ENCODE measurements around the gene ATG10. TPM values are rescaled to one million over a fixed set of nuclear protein-coding genes. Genes with fewer than 3 reads are reported as not detected.

ATG10 gene
- total RNA-seq, 1 experiment from 2014 or later: 7.6 TPM

DNA sequence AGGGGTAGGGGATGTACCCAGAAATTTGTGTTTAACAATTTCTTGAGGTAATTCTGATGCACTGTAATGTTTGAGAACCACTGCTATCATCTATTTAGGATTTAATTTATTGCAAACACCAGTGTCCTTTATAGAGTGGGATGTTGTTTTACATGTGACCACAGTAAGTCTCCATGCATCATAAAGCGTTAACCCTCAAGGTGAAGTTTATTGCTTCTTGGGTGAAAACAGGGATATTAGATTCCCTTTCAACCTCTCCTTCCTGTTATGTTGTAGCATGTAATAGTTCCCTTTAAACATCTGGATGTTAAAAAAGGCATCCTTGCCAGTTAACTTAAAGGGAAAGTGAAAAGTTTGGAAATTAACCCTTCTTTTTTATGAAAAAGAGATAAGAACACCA lies 35.8 kb upstream of the ATG10 start:
- Histone ChIP-seq H3K4ac (ENCODE audit: low read depth, low read length) (no peak overlapping the region), H4K20me1 (ENCODE audit: control insufficient read depth, insufficient read depth, insufficient read length) (no peaks in the 10 kb centered on the region), H2BK20ac (ENCODE audit: low read depth, low read length, poor library complexity, severe bottlenecking) (no peak overlapping the region), H3K4me2 (ENCODE audit: insufficient read depth, insufficient read length, low read length) (no peak overlapping the region), H3K27me3 (ENCODE audit: insufficient read depth, low read length) (no peaks in the 10 kb centered on the region), H3K79me1 (ENCODE audit: insufficient read depth, low read depth, low read length, poor library complexity, severe bottlenecking) (no peaks in the 10 kb centered on the region), H4K8ac (replicated peaks; ENCODE audit: insufficient read length, low read depth, low read length) (no peak overlapping the region), H4K91ac (ENCODE audit: insufficient read length, low read depth, low read length) (no peak overlapping the region), H3K79me2 (ENCODE audit: insufficient read depth, low read length) (no peaks in the 10 kb centered on the region), H3K27ac (ENCODE audit: insufficient read length, low read depth, low read length) (no peak overlapping the region), H2BK5ac (ENCODE audit: insufficient read length, low read length) (no peak overlapping the region), H2BK15ac (ENCODE audit: low read depth, low read length) (no peak overlapping the region), H3K18ac (ENCODE audit: insufficient read length, low read depth, low read length) (no peak overlapping the region), H3K14ac (ENCODE audit: insufficient read depth, low read length) (no peak overlapping the region), H2AFZ (ENCODE audit: low read length) (no peak overlapping the region), H2BK120ac (ENCODE audit: low read depth, low read length, poor library complexity, severe bottlenecking) (no peak overlapping the region), H2BK12ac (ENCODE audit: insufficient read length, low read depth, low read length) (no peak overlapping the region), H4K5ac (ENCODE audit: insufficient read length, low read depth, low read length) (no peak overlapping the region), H2AK5ac (ENCODE audit: insufficient read length, low read length) (no peak overlapping the region), H3K56ac (ENCODE audit: insufficient read length, low read depth, low read length) (no peak overlapping the region), H3K9me3 (ENCODE audit: control insufficient read depth, low read depth, low read length) (no peaks in the 10 kb centered on the region), H3T11ph (ENCODE audit: low read length) (no peak overlapping the region), H3K23ac (ENCODE audit: insufficient read length, low read depth, low read length) (no peak overlapping the region), H3K4me1 (ENCODE audit: insufficient read depth, low read length) (no peaks in the 10 kb centered on the region), H3K23me2 (ENCODE audit: insufficient read length, low read depth, low read length, poor library complexity, severe bottlenecking) (no peaks in the 10 kb centered on the region), H3K9ac (ENCODE audit: extremely low read depth, insufficient read length, low read length) (no peak overlapping the region)
- Mint-ChIP-seq H3K4me1 (peaks cover 6% of the 10 kb centered on the region in 2 experiments; a peak in 2 of 4 replicates), H3K36me3 (ENCODE audit: insufficient read depth in 1 of 3, low read depth in 3 of 3) (peaks cover 3 to 4% (median 3%) of the 10 kb centered on the region in 3 experiments; a peak in 6 of 7 replicates), H3K4me3 (no peak overlapping the region), H3K9me3 (peaks cover 10 to 15% of the 10 kb centered on the region in 2 experiments), H3K27ac (no peak overlapping the region), H3K27me3 (ENCODE audit: low read depth) (peaks cover 2% of the 10 kb centered on the region; the same call in 1 of the 2 replicates)
- TF ChIP-seq, protein P1, sequence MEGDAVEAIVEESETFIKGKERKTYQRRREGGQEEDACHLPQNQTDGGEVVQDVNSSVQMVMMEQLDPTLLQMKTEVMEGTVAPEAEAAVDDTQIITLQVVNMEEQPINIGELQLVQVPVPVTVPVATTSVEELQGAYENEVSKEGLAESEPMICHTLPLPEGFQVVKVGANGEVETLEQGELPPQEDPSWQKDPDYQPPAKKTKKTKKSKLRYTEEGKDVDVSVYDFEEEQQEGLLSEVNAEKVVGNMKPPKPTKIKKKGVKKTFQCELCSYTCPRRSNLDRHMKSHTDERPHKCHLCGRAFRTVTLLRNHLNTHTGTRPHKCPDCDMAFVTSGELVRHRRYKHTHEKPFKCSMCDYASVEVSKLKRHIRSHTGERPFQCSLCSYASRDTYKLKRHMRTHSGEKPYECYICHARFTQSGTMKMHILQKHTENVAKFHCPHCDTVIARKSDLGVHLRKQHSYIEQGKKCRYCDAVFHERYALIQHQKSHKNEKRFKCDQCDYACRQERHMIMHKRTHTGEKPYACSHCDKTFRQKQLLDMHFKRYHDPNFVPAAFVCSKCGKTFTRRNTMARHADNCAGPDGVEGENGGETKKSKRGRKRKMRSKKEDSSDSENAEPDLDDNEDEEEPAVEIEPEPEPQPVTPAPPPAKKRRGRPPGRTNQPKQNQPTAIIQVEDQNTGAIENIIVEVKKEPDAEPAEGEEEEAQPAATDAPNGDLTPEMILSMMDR (conservative IDR thresholded peaks at IDR 0.05): no peak
- no CpG with 5 or more reads among the region's 1 CpG for WGBS (ENCODE audit: extremely low coverage, insufficient read length, low lambda C conversion rate)
- DNase-seq: no peak

All from H9 (cell line).